Ectodermal cell (in vitro differentiated cells): ENCODE measurements around the gene PLIN3.
"Not testable (repeated sequence)": the region's sequence is repeated elsewhere in the genome, so short reads cannot be mapped to it uniquely, and the experiment has no call there.

ENCODE experiments used
- H3K27ac ChIP-seq: 2 replicates; pipeline ENCODE4 v1.7.0; 2013; ENCODE audit warnings: mild to moderate bottlenecking, low read depth, low read length; ENCODE audit not compliant: insufficient read depth, poor library complexity, severe bottlenecking
- H3K27me3 ChIP-seq: 2 replicates; pipeline ENCODE4 v1.7.0; 2013; ENCODE audit warnings: mild to moderate bottlenecking, low read length; ENCODE audit not compliant: insufficient read depth, control insufficient read depth, poor library complexity, severe bottlenecking
- H3K36me3 ChIP-seq: one replicate; pipeline ENCODE4 v1.7.0; 2013; ENCODE audit warnings: low read length; ENCODE audit not compliant: control insufficient read depth, insufficient read depth
- H3K4me1 ChIP-seq: one replicate; pipeline ENCODE4 v1.7.0; 2013; ENCODE audit warnings: low read length; ENCODE audit not compliant: control insufficient read depth, insufficient read depth
- H3K4me3 ChIP-seq: 2 replicates; pipeline ENCODE4 v1.7.0; 2013; ENCODE audit warnings: low read depth, low read length, control low read depth; ENCODE audit not compliant: insufficient read depth
- H3K9me3 ChIP-seq: 2 replicates; pipeline ENCODE4 v1.7.0; 2013; ENCODE audit warnings: mild to moderate bottlenecking, low read length, moderate library complexity; ENCODE audit not compliant: control insufficient read depth
- WGBS, 2 experiments: methylation state at CpG; one replicate each; pipeline ENCODE4 v1.1.7; 2013; ENCODE audit warnings: missing lambda C conversion rate in 2 of 2; 5-methylcytosine and 5-hydroxymethylcytosine counted together

Gene PLIN3

GRCh38 chr19:4811328-4812131 lies 55.9 kb downstream of the PLIN3 start:
- Histone ChIP-seq H3K9me3 (peaks cover 3% of the 10 kb centered on the region), H3K4me1 (no peaks in the 10 kb centered on the region), H3K4me3 (no peak overlapping the region), H3K27ac (no peak overlapping the region), H3K27me3 (no peaks in the 10 kb centered on the region), H3K36me3 (no peaks in the 10 kb centered on the region)
- WGBS, 2 experiments: 77% methylated on average over 12 of the region's 12 CpGs

- no peak overlapping the region for H3K4me3 ChIP-seq
- no peaks in the 10 kb centered on the region for H3K36me3 ChIP-seq
- no peaks in the 10 kb centered on the region for H3K4me1 ChIP-seq
- no peaks in the 10 kb centered on the region for H3K27me3 ChIP-seq
- H3K9me3 ChIP-seq: no peaks in the 10 kb centered on the region
- H3K27ac ChIP-seq: no peak overlapping the region
- 87 to 94% methylated on average over 6 of the region's 6 CpGs for WGBS, 2 experiments
These were observed 60.3 kb downstream of the PLIN3 start for GRCh38 chr19:4807188-4807587.

- Histone ChIP-seq H3K4me1 (no peaks in the 10 kb centered on the region), H3K27me3 (no peaks in the 10 kb centered on the region), H3K36me3 (no peaks in the 10 kb centered on the region), H3K9me3 (no peaks in the 10 kb centered on the region), H3K4me3 (no peak overlapping the region), H3K27ac (no peak overlapping the region)
- WGBS, 2 experiments: 91 to 94% methylated on average over 6 of the region's 6 CpGs
These were observed 61.1 kb downstream of the PLIN3 start for GRCh38 chr19:4806384-4806783.

- not testable (repeated sequence) for H3K27ac ChIP-seq, H3K36me3 ChIP-seq, H3K4me1 ChIP-seq, H3K27me3 ChIP-seq, H3K4me3 ChIP-seq, H3K9me3 ChIP-seq
- 92 to 93% methylated on average over 6 of the region's 6 CpGs for WGBS, 2 experiments
These were observed 62.3 kb downstream of the PLIN3 start for GRCh38 chr19:4805140-4805539.

DNA sequence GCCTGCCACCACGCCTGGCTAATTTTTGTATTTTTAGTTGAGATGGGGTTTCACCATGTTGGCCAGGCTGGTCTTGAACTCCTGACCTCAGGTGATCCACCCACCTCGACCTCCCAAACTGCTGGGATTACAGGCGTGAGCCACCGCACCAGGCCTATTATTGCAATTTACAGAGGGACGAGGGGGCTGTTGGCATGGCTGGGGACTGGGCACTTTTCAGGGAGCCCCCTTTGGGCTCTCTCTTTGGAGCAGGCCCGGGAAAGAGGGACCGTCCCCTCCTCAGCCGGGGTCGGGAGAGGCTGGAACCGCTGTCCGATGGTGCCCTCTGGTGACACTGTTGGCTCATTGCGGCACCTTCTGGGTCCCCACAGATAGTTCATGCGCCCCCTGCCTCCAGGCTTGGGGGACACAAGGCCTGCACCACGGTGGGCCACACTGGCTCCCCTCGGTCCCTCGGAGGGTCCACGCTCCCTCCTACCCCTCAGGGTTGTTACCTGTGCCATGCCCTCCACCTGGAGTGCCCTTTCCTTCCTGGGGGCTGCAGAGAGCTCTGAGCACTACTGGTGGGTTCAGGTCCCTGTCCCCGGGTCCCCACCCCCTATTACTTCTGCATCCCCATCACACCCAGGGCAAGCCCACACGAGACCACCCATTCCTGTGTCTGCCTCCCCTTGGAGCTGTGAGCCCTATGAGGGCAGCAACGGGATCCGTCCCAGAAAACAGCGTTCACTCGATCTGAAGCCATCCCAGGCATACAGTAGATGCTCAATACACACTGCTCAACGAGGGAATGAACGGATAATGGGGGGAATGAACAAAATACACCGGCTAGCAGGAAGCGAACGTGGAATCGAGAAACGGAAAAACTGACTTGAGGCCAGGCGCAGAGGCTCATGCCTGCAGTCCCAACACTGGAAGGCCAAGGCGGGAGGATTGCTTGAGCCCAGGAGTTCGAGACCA lies 63.5 kb downstream of the PLIN3 start:
- Histone ChIP-seq H3K36me3 (no peaks in the 10 kb centered on the region), H3K9me3 (no peaks in the 10 kb centered on the region), H3K4me3 (no peak overlapping the region), H3K27ac (no peak overlapping the region), H3K27me3 (no peaks in the 10 kb centered on the region), H3K4me1 (no peaks in the 10 kb centered on the region)
- WGBS, 2 experiments: 54 to 55% methylated on average over 33 of the region's 33 CpGs

- Histone ChIP-seq H3K4me1 (no peaks in the 10 kb centered on the region), H3K9me3 (no peaks in the 10 kb centered on the region), H3K4me3 (no peak overlapping the region), H3K27me3 (no peaks in the 10 kb centered on the region), H3K27ac (no peak overlapping the region), H3K36me3 (no peaks in the 10 kb centered on the region)
- WGBS, 2 experiments: 89% methylated on average over 7 of the region's 7 CpGs
These were observed 64.8 kb downstream of the PLIN3 start for GRCh38 chr19:4802711-4803110.

- H3K4me3 ChIP-seq: no peak overlapping the region
- no peaks in the 10 kb centered on the region for H3K27me3 ChIP-seq
- 92 to 93% methylated on average over 2 of the region's 3 CpGs for whole genome bisulfite sequencing, 2 experiments
- H3K4me1 ChIP-seq: no peaks in the 10 kb centered on the region
- peaks cover 3% of the 10 kb centered on the region for H3K36me3 ChIP-seq
- no peak overlapping the region for H3K27ac ChIP-seq
- H3K9me3 ChIP-seq: no peaks in the 10 kb centered on the region
These were observed 66.3 kb downstream of the PLIN3 start for GRCh38 chr19:4801085-4801619.

GRCh38 chr19:4800591-4801081 lies 66.8 kb downstream of the PLIN3 start:
- no peaks in the 10 kb centered on the region for H3K9me3 ChIP-seq
- no peaks in the 10 kb centered on the region for H3K27me3 ChIP-seq
- 88 to 89% methylated on average over 23 of the region's 23 CpGs for WGBS, 2 experiments
- peaks cover 3% of the 10 kb centered on the region for H3K36me3 ChIP-seq
- no peak overlapping the region for H3K4me3 ChIP-seq
- no peaks in the 10 kb centered on the region for H3K4me1 ChIP-seq
- H3K27ac ChIP-seq: no peak overlapping the region

DNA sequence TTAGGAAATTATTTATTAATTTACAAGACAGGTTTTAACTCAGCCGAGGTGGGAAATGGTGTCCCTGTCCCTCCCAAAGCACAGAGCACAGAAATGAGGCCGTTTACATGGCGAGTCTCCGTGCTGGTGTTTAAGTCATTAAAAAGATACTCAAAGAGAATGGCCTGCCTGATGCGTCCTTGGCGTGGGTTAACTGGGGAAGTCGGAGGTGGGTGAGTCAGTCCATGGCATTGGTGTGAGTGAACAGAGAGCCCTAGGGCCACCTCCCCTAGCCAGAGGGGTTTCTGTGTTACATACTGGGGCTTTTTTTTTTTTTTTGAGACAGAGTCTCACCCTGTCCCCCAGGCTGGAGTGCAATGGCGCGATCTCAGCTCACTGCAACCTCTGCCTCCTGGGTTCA lies 72.1 kb downstream of the PLIN3 start:
- WGBS, 2 experiments: 93% methylated on average over 9 of the region's 9 CpGs
- Histone ChIP-seq H3K4me3 (no peak overlapping the region), H3K36me3 (peaks cover 14% of the 10 kb centered on the region), H3K27me3 (no peaks in the 10 kb centered on the region), H3K9me3 (no peaks in the 10 kb centered on the region), H3K4me1 (no peaks in the 10 kb centered on the region), H3K27ac (no peak overlapping the region)

DNA sequence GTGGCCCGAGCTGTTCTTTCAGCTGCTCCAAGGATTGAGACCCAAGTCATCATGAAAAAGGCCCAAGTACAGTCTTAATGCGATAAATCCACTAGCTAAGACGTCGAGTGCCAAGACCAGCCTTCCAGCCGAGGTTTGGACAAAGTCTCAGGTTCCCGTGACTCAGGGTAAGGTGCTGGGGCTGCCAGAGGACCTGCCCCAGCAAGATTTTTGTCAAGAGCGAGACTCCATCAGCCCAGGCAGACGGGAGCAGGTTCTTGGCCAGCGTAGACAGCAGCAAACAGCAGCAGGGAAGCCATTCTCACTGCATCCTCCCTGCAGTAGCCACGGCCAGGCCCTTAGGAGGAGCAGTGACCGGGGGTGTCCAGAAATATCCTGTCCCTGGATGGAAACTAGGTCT lies 72.5 kb downstream of the PLIN3 start:
- H3K9me3 ChIP-seq: no peaks in the 10 kb centered on the region
- H3K4me3 ChIP-seq: no peak overlapping the region
- H3K27ac ChIP-seq: no peak overlapping the region
- H3K36me3 ChIP-seq: peaks cover 14% of the 10 kb centered on the region
- WGBS, 2 experiments: 95 to 96% methylated on average over 11 of the region's 11 CpGs
- no peaks in the 10 kb centered on the region for H3K4me1 ChIP-seq
- H3K27me3 ChIP-seq: no peaks in the 10 kb centered on the region
